NCI-H1092 (cell line): ENCODE data around the gene PDZD2.

ENCODE experiments used
- DNase-seq: peaks from one replicate; lab custom pipeline; 2025; lab: John Stamatoyannopoulos, UW

Gene PDZD2

GRCh38 chr5:31638345-31638744 is 586 bp upstream of the PDZD2 start:
- no peak for DNase-seq

DNA sequence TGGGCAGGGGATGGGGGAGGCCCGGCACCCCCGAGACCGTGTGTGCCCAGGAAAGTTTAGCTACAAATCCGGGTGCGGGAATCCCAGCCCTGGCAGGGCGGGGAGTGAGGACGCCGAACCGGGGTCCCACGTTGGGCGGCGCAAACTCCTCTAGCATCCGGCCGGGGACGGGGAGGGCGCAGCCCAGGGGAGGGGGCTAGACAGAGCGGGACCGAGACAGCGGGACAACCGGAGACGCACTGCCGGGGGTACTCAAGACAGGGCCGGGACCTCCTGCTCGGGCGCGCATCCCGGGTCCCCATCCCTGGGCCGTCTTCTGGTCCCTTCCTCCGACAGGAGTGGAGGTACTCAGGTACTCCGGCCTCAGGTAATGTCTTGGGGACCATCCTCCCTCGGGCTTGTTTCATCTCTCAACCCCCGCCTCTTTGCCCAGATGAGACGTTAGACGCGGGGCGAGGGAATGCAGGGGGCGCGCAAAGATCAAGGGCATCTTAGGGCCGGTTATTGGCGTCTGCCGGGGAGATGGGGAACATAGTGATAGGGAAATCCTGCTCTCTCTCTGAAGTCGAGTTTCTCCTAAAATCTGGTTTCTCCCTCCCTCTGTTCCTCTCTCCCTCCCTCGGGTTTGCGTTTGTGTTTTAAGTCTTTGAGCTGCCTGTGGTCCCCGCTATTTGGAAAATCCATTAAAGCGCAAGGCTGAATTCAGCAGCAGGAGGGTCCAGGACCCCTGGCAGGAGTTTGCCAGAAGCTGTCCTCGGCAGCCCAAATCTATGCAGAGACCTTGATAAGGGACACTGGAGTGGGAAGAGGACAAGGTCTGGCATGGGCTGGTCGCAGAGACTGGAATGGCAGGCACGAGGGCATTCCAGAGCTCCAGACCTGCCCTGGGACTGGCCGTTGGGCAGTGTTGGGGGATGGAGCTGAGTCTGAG is 815 bp downstream of the PDZD2 start:
- no peak for DNase-seq

- DNase-seq, result no peak
Measured at GRCh38 chr5:31640573-31640972, 1.6 kb downstream of the PDZD2 start.

DNA sequence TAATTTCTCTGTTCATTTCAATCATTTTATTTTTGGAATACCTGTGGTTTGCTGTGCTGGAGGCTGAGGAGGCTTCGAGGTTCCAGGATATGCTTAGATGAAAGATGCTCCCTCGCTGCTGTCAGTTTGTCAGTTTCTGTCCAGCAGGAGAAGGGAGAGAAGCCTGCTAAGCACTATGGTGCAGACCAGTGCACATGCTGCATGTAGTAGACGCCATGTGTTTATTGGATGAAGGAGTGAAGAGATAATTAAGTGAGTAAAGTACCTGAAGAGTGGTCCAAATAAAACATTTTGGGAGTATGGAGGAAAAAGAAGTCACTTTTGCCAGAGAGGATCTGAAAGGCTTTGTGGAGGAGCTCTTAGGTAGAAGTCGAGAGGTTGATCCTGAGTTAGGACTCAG is 2.1 kb downstream of the PDZD2 start:
- DNase-seq, result no peak

DNA sequence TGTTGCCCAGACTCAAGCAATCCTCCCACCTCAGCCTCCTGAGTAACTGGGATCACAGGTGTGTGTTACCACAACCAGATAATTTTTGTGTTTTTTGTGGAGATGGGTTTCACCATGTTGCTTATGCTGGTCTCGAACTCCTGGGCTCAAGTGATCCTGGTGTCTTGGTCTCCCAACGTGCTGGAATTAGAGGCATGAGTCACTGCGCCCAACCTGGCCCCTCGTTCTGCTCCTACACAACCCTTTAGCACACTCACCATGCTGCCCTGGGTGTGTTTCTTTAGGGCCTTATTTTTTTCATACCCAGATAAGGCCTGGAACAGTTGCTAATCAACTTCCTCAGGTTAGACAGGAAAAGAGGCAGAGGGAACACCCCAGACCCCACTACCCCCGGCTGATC is 2.6 kb downstream of the PDZD2 start:
- DNase-seq, result no peak

GRCh38 chr5:31645420-31646081 is 6.6 kb downstream of the PDZD2 start:
- DNase-seq, result no peak

DNA sequence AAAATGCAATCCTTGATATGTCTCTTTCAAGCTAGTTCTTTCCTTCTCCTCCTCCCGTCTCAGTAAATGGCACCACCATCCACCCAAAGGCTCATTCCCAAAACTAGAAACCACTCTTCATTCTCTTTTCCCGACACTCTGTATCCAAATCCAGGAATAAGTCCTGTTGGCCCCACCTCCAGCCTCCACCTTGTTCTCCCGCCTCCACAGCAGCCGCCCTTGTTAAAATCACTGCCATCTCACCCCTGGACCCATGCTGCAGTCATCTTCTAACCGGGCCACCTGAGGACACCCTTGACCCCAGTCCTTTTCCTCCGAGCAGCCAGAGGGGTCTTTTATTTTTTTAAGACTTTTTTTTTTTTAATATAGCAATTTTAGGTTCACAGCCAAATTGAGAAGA is 9.4 kb downstream of the PDZD2 start:
- DNase-seq, result no peak

DNA sequence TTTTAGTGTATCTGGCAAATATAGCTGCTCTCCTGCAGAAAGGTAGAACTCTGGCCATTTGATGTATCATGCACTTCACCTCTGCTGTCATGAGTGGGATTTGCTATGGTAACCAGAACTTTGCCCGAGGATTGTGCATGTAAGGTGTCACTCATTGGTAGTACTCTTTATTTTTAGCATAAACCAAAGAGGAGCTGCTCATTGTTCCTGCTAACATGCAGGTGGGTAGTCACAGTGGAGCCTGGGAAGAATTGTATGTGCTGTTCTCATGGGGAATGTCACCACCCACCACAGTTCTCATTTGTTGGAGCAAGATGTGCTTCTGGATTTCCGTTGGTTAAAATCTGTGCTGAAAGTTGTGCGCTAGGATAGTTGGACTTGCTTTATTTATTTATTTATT is 12.3 kb downstream of the PDZD2 start:
- DNase-seq, result no peak

GRCh38 chr5:31655491-31655890 is 16.6 kb downstream of the PDZD2 start:
- DNase-seq, result no peak

- no peak for DNase-seq
Measured at GRCh38 chr5:31656806-31657205, 17.9 kb downstream of the PDZD2 start.

- no peak for DNase-seq
Measured at GRCh38 chr5:31657315-31657979, 18.5 kb downstream of the PDZD2 start.

DNA sequence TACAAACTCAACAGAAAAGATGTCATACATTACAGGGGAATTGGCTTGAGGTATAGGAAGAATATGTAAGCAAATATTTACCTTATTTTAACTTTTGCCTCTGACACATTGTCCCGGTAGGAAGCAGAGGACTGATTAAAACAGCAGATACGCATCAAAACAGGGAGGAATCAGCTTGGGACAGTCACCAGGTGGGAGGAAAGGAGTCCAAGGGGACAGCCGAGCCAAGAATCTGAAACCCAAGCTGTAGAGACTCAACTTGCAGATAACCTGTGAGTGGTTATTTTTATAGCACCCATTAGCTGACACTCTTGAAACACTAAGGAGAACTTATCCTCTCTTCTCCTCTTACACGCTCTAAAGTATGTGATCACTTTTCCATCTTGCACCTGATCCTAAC is 22.3 kb downstream of the PDZD2 start:
- DNase-seq, result no peak

DNA sequence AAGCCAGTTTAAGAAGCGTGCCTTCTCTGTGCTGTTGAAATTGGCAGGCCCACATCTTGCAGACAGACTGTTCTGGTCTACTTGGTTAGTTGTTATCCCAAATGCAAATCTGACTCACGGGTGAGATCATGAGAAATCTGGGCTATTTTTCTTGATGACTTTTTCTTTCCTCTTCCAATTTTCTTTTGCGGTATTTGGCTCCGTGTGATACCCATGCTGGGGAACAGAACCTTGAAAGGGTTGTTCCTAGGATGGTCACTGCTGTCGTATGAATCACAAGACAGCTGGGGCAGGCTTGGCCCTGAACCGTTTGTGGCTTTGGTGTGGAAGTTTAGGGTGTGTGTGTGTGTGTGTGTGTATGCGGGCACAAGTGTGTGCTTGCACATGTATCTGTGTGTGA is 24.6 kb downstream of the PDZD2 start:
- no peak for DNase-seq

DNA sequence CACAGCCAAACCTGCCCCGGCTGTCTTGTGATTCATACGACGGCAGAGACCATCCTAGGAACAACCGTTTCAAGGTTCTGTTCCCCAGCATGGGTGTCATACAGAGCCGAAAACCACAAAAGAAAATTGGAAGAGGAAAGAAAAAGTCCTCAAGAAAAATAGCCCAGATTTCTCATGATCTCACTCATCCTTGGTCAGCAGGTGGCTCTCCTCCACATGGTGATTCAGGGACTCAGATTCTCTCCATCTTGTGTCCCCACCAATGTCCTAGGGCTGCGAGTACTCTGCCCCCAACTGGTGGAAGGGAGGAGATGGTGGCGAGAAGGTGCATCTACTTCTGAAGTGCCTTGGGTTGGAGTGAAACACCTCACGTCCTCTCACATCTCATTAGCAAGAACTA is 25.6 kb downstream of the PDZD2 start:
- DNase-seq, result no peak

DNA sequence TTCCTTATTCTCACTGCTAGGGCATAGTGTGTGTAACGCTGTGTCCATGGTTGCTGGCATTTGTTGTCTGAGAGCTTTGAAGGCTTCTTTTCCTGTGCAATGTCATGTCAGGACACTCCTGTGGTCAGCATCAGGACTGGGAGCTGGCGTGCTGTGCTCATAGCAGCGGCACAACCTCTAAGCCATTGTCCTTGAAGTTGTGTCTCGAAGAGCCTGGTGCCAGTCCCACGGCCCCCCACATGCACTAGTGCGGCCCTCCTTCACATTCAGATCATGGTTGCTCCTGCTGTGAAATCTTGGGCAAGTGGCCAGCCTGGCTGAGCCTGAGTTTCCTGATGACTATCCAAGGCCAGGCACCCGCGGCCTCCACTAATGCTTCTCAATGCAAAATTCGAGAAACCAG is 32.4 kb downstream of the PDZD2 start:
- no peak for DNase-seq

DNA sequence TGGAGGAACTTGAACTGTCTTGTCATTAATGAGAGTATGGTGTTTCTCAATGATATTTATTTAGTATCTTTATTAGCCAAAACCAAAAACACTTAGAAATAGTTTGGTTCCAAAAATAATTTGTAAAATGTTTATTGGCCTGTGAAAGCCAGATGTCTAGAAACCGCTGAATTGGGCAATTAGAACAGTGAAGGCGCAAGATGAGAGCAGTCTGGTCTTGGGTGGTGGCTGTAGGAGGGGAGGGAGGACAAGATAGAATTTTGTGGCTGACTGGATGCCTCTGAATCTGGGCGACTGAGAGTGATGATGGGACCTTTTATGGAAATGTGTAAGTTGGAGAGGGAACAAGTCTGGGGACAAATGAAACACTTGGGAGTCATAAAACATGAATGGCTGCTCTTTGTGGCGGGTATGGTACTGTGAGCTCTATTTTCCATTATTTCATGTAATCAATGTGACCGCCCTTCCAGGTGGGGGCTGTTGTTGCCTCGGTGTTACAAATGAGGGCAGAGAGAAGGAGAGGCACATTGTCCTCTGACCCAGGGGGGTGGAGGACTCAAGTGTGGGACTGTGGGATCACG is 35.5 kb downstream of the PDZD2 start:
- DNase-seq, result no peak

DNA sequence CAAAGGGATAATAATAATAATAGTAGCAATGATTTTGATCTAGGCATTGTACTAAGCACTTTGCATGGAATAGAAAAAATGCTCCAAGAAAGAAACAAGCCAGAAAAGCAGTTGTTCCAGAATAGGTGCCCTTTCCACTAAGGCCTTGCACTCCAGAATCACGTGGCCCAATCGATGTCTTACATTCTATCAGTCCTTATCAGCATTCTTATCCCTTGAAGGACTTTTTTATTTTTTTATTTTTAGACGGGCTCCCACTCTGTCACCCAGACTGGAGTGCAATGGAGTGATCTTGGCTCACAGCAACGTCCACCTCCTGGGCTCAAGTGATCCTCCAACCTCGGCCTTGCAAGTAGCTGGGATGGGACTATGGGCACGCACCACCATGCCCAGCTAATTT is 36.5 kb downstream of the PDZD2 start:
- DNase-seq, result no peak

GRCh38 chr5:31678180-31678579 is 39.2 kb downstream of the PDZD2 start:
- no peak for DNase-seq

DNA sequence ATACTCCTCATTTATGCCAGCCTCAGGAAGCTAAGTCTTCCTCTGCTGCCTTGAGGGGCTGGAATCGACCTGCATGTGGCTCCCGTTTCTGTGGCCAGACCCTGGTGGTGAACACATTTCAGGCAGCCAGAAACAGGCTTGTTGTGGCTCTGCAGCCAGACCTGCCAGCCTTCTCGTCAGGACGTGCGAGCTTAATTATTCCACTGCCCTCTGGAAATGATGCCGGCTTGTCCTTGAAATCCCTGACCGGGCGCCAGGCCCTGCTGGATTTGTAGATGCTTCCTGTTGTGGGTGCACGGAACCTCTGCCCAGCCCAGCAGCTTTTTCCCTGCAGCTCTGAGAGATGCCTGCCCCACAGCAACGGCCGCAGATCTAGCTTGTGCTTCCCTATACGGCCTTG is 41.6 kb downstream of the PDZD2 start:
- no peak for DNase-seq

DNA sequence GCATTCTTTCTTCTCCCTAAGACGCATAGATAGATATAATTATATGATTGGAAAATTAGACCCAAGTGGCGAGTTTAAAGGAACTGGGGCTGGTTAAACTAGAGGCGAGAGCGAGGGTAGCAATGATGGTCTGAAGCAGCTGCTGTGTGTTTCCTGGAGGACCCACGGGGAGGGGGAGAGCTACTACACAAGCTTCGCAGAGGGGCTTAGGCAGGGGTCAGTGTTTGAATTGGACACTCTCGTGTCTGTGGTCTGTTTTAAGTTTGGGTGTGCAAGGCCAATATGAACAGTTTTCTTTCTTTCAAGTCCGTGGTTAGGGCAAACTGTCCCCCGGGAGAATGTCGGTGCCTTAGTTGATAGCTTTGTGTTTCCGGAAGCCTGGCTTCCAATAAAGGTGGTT is 43.1 kb downstream of the PDZD2 start:
- no peak for DNase-seq

GRCh38 chr5:31682851-31683250 is 43.9 kb downstream of the PDZD2 start:
- no peak for DNase-seq

GRCh38 chr5:31688515-31689092 is 49.7 kb downstream of the PDZD2 start:
- no peak for DNase-seq
